T-cell (primary cell): Measurements from ENCODE around the gene WNT9A. TPM values are rescaled to one million over a fixed set of nuclear protein-coding genes. Genes with fewer than 3 reads are reported as not detected.

Experiments
- ATAC-seq, 4 experiments: fragments of 200-7000 bp in 3 of 4; fragments of 150-1000 bp in 1 of 4; cut with Tn5 transposase; replicated peaks in 1 of 4; 1 replicate in 3 of 4; 2 replicates in 1 of 4; pipeline ENCODE4 v1.10.0; 2021; ENCODE audit warnings: moderate library complexity in 3 of 4, mild to moderate bottlenecking in 2 of 4, moderate number of reproducible peaks in 1 of 4
- CTCF ChIA-PET, 2 donors: fragments of 300-600 bp; sonication (Branson Sonifier 250); formaldehyde crosslinking; loops; one replicate each; lab custom pipeline; 2022; ENCODE audit warnings: antibody characterized with exemption in 2 of 2; lab: Charles Lee
- POLR2A ChIA-PET, 2 donors: fragments of 300-600 bp; sonication (Branson Sonifier 250); formaldehyde crosslinking; loops; one replicate each; lab custom pipeline; 2022; ENCODE audit warnings: antibody characterized with exemption in 2 of 2; lab: Charles Lee
- DNase-seq, 35 experiments: peaks; one replicate each; pipeline versions ENCODE4 v3.0.0 to v3.0.0-alpha.2; 2013 to 2023
- H3K27ac ChIP-seq: one replicate; pipeline ENCODE4 v1.5.1; 2013; ENCODE audit warnings: low read length
- H3K27me3 ChIP-seq, 2 experiments: replicated peaks in 1 of 2; 1 replicate in 1 of 2; 2 replicates in 1 of 2; pipeline versions ENCODE4 v1.6.1 to v1.7.0; 2013; ENCODE audit warnings: low read length in 1 of 2, mixed read lengths in 1 of 2; ENCODE audit not compliant: control insufficient read depth in 2 of 2, insufficient read depth in 2 of 2; ENCODE audit errors: extremely low read depth in 1 of 2
- H3K36me3 ChIP-seq, 2 donors: 1 replicate in 1 of 2; 2 replicates in 1 of 2; pipeline versions ENCODE4 v1.6.1 to v1.7.0; 2013; ENCODE audit warnings: low read length in 1 of 2; ENCODE audit not compliant: control insufficient read depth in 2 of 2, insufficient read depth in 1 of 2; ENCODE audit errors: extremely low read depth in 1 of 2
- H3K4me1 ChIP-seq, 2 experiments: 1 replicate in 1 of 2; 2 replicates in 1 of 2; pipeline versions ENCODE4 v1.6.1 to v1.7.0; 2013; ENCODE audit warnings: low read length in 2 of 2, mixed read lengths in 1 of 2; ENCODE audit not compliant: insufficient read depth in 2 of 2, control insufficient read depth in 1 of 2; ENCODE audit errors: extremely low read depth in 1 of 2
- H3K4me3 ChIP-seq, 2 donors: 1 replicate in 1 of 2; 2 replicates in 1 of 2; pipeline versions ENCODE4 v1.5.1 to v1.7.0; 2013; ENCODE audit warnings: mild to moderate bottlenecking in 2 of 2, low read length in 1 of 2, moderate library complexity in 1 of 2; ENCODE audit not compliant: control insufficient read depth in 1 of 2; ENCODE audit errors: extremely low read depth in 1 of 2
- H3K9me3 ChIP-seq: 2 replicates; pipeline ENCODE4 v1.7.0; 2013
- H3K27ac Mint-ChIP-seq, 2 donors: one replicate each; pipeline ENCODE4 v1.8.0; 2020 to 2021; ENCODE audit warnings: mild to moderate bottlenecking in 2 of 2, mixed read lengths in 2 of 2
- H3K27me3 Mint-ChIP-seq, 2 donors: one replicate each; pipeline ENCODE4 v1.8.0; 2021 to 2022; ENCODE audit warnings: mixed read lengths in 2 of 2
- H3K36me3 Mint-ChIP-seq: one replicate; pipeline ENCODE4 v1.8.0; 2021; ENCODE audit warnings: mixed read lengths
- H3K4me1 Mint-ChIP-seq, 3 donors: one replicate each; pipeline ENCODE4 v1.8.0; 2020 to 2022; ENCODE audit warnings: mixed read lengths in 3 of 3, mild to moderate bottlenecking in 1 of 3
- H3K4me3 Mint-ChIP-seq, 3 donors: one replicate each; pipeline ENCODE4 v1.8.0; 2020 to 2022; ENCODE audit warnings: mild to moderate bottlenecking in 3 of 3, mixed read lengths in 3 of 3, moderate library complexity in 3 of 3
- H3K9me3 Mint-ChIP-seq, 3 donors: one replicate each; pipeline ENCODE4 v1.8.0; 2020 to 2022; ENCODE audit warnings: mixed read lengths in 3 of 3
- WGBS: methylation state at CpG from one replicate; pipeline ENCODE4 v1.1.5; 2013; ENCODE audit warnings: missing lambda C conversion rate; ENCODE audit not compliant: insufficient coverage; 5-methylcytosine and 5-hydroxymethylcytosine counted together
- total RNA-seq, 35 experiments: library from RNA in 6 of 35; stranded (reverse) in 6 of 35; fragments of 120-200 nt in 1 of 35; gene quantifications; one replicate each; pipeline versions ENCODE4 v1.2.1 to v1.2.4 and lab custom pipeline; 2013 to 2026

WNT9A gene
- total RNA-seq, 5 donors from 2014 or later (not counting 1 experiment from before 2014, with no cell fraction given), result 0.12 to 0.72 (median 0.48) TPM; not detected in 1

DNA sequence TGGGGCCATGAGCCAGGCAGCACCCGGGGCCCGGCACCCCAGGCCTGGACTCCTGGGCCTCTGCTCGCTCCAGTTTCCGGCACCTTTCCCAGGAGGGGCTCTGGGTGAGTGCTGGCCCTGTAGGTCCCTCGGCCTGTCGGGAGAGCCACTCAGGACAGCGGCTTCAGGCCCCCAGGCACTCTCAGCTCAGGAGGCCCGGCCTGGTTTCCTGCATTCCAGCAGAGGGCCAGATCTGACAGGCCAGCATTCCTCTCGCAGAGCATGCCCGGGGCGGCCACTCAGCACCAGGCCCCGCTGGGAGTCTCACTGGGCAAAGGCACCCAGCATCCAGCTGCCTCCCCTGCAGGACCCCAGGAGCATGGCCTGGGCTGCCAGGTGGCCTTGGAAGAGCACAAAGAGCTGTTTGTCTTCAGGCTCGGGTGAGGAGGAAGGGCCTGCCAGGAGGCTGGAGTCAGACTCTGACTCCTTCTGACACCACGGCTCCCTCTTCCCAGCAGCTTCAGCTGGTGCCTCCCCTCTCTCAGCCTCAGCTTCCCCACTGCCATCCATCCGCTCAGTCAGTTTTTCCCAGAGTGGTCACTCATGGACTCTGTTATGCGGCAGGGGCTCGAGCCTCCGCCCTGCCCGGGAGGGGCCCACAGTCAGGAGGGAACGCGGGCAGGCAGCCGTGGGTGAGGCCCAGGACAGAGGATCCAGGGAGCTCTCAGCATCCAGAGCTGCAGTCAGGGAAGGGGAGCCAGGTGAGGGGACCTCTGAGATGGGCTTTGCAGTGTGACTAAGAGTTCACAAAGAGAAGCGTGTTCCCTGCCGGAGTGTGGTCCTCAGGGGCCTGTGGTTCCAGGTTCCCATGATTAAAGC lies 51.7 kb downstream of the WNT9A start:
- Histone ChIP-seq H3K27ac (no peak overlapping the region), H3K9me3 (no peaks in the 10 kb centered on the region), H3K4me1 (no peaks in the 10 kb centered on the region), H3K36me3 (no peaks in the 10 kb centered on the region), H3K4me3 (no peak overlapping the region), H3K27me3 (peaks cover 0 to 9% of the 10 kb centered on the region in 2 experiments)
- ATAC-seq, result no peak
- 95% methylated on average over 23 of the region's 24 CpGs for WGBS
- peak in 6 of 35 experiments; percentile 0 to 22 (median 2) for DNase-seq
- CTCF ChIA-PET, result no interaction called here
- Mint-ChIP-seq H3K4me1 (peaks cover 9 to 23% (median 10%) of the 10 kb centered on the region in 3 donors), H3K27me3 (no peaks in the 10 kb centered on the region), H3K9me3 (no peaks in the 10 kb centered on the region), H3K36me3 (no peaks in the 10 kb centered on the region), H3K4me3 (no peak overlapping the region), H3K27ac (no peak overlapping the region)
- POLR2A ChIA-PET, result no interaction called here

DNA sequence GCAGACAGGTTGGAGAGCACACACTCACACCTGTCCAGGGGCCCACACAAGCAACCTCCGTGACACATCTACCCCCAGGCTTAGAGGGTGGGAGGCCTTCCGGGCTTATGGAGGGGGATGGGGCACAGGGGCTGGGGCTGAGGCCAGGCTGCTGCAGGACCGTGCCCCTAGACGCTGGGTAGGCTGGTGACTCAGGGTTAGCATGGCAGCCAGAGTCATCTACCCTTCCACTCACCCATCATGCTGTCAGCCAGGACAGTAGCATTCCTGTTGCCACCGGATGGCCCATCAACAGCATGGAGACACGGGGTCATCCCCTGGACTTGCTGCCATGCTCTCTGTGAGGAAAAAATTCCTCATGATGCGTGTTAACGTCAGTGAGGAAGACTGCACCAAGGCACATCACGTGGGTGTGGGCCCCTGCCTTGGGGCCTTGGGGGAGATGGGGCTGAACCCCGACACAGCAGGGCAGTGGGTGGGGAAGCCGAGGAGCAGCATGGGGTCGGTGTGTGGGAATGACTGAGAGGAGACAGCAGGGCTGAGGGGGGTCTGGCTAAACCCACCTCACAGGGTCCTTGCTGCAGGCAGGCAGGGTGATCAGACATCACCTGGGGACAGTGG lies 52.8 kb downstream of the WNT9A start:
- no peak overlapping the region for H3K4me3 ChIP-seq
- no peak for ATAC-seq
- ChIA-PET POLR2A (no interaction called here), CTCF (no interaction called here)
- WGBS, result 90% methylated on average over 8 of the region's 12 CpGs
- H3K4me1 Mint-ChIP-seq, result peaks cover 9 to 30% (median 12%) of the 10 kb centered on the region in 3 donors
- H3K27ac ChIP-seq, result no peak overlapping the region
- DNase-seq, result peak in 4 of 35 experiments; percentile 2 to 17 (median 6)
- H3K27me3 Mint-ChIP-seq, result no peaks in the 10 kb centered on the region
- H3K4me3 Mint-ChIP-seq, result no peak overlapping the region
- peaks cover 0 to 8% of the 10 kb centered on the region in 2 experiments for H3K27me3 ChIP-seq
- no peaks in the 10 kb centered on the region for H3K9me3 ChIP-seq
- no peaks in the 10 kb centered on the region for H3K9me3 Mint-ChIP-seq
- H3K36me3 Mint-ChIP-seq, result no peaks in the 10 kb centered on the region
- H3K27ac Mint-ChIP-seq, result peak overlapping the region in 1 of 2 donors; percentile 22
- no peaks in the 10 kb centered on the region for H3K4me1 ChIP-seq
- no peaks in the 10 kb centered on the region for H3K36me3 ChIP-seq

- 81% methylated on average over 25 of the region's 27 CpGs for WGBS
- Histone ChIP-seq H3K4me3 (no peak overlapping the region), H3K4me1 (no peaks in the 10 kb centered on the region), H3K27me3 (peaks cover 0 to 9% of the 10 kb centered on the region in 2 experiments), H3K36me3 (no peaks in the 10 kb centered on the region), H3K27ac (no peak overlapping the region), H3K9me3 (no peaks in the 10 kb centered on the region)
- Mint-ChIP-seq H3K27ac (no peak overlapping the region), H3K9me3 (no peaks in the 10 kb centered on the region), H3K4me3 (no peak overlapping the region), H3K27me3 (no peaks in the 10 kb centered on the region), H3K36me3 (no peaks in the 10 kb centered on the region), H3K4me1 (peaks cover 10 to 30% (median 12%) of the 10 kb centered on the region in 3 donors)
- ChIA-PET CTCF (no interaction called here), POLR2A (no interaction called here)
- ATAC-seq, result no peak
- DNase-seq, result peak in 5 of 35 experiments; percentile 0 to 22 (median 5)
Measured at GRCh38 chr1:227893949-227894721, 53.6 kb downstream of the WNT9A start.

DNA sequence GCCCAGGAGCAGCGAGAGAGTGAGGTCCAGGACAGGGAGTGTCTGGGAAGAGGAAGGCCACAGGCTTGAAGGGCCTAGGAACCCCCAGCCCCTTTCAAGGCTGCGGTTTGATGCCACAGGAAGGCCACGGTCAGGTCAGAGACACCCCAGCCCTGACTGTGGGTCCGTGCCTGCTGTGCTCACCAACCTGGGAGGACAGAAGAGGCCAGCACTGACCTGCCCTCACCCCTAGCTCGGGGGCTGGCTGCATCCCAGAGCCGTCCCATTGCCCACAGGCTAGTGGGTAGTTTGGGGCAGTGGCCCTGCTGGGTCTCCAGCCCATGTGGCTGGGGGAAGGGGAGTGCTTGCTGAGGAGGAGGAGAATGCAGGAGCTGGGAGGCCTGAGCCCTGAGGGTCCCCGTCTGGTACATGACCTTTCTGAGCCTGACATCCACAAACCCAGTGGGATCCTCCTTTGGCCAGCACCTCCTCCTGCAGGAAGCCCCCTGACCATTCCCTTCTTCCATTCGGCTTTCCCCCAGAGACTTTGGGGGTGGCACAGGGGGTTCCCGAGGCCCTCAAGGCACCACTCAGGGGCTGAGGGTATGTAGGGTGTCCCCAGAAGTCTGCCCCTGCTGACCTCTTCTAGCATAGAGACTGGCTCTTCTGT lies 54.3 kb downstream of the WNT9A start:
- H3K4me1 Mint-ChIP-seq, result peaks cover 9 to 30% (median 14%) of the 10 kb centered on the region in 3 donors
- Histone ChIP-seq H3K27ac (no peak overlapping the region), H3K27me3 (peaks cover 0 to 9% of the 10 kb centered on the region in 2 experiments), H3K4me1 (peaks cover 0 to 4% of the 10 kb centered on the region in 2 experiments), H3K4me3 (no peak overlapping the region), H3K9me3 (no peaks in the 10 kb centered on the region), H3K36me3 (no peaks in the 10 kb centered on the region)
- H3K27ac Mint-ChIP-seq, result no peak overlapping the region
- no peaks in the 10 kb centered on the region for H3K36me3 Mint-ChIP-seq
- no peak overlapping the region for H3K4me3 Mint-ChIP-seq
- 79% methylated on average over 6 of the region's 9 CpGs for WGBS
- POLR2A ChIA-PET, result no interaction called here
- H3K27me3 Mint-ChIP-seq, result no peaks in the 10 kb centered on the region
- no peaks in the 10 kb centered on the region for H3K9me3 Mint-ChIP-seq
- peak in 2 of 35 experiments; percentile 1 to 20 for DNase-seq
- no peak for ATAC-seq
- CTCF ChIA-PET, result no interaction called here

GRCh38 chr1:227892489-227893299 lies 55.0 kb downstream of the WNT9A start:
- Mint-ChIP-seq H3K4me1 (peaks cover 10 to 27% (median 14%) of the 10 kb centered on the region in 3 donors), H3K36me3 (no peaks in the 10 kb centered on the region), H3K4me3 (no peak overlapping the region), H3K27me3 (no peaks in the 10 kb centered on the region), H3K27ac (peak overlapping the region in 1 of 2 donors; percentile 39), H3K9me3 (no peaks in the 10 kb centered on the region)
- Histone ChIP-seq H3K36me3 (no peaks in the 10 kb centered on the region), H3K9me3 (no peaks in the 10 kb centered on the region), H3K27ac (no peak overlapping the region), H3K27me3 (peaks cover 0 to 9% of the 10 kb centered on the region in 2 experiments), H3K4me1 (peaks cover 0 to 11% of the 10 kb centered on the region in 2 experiments), H3K4me3 (no peak overlapping the region)
- peak in 4 of 35 experiments; percentile 2 to 19 (median 8) for DNase-seq
- 71% methylated on average over 9 of the region's 17 CpGs for WGBS
- POLR2A ChIA-PET, result no interaction called here
- CTCF ChIA-PET, result no interaction called here
- ATAC-seq, result no peak
